Measurements from ENCODE around the gene EPHA2.
"Not testable (repeated sequence)": the region's sequence is repeated elsewhere in the genome, so short reads cannot be mapped to it uniquely, and the experiment has no call there.

Gene EPHA2

DNA sequence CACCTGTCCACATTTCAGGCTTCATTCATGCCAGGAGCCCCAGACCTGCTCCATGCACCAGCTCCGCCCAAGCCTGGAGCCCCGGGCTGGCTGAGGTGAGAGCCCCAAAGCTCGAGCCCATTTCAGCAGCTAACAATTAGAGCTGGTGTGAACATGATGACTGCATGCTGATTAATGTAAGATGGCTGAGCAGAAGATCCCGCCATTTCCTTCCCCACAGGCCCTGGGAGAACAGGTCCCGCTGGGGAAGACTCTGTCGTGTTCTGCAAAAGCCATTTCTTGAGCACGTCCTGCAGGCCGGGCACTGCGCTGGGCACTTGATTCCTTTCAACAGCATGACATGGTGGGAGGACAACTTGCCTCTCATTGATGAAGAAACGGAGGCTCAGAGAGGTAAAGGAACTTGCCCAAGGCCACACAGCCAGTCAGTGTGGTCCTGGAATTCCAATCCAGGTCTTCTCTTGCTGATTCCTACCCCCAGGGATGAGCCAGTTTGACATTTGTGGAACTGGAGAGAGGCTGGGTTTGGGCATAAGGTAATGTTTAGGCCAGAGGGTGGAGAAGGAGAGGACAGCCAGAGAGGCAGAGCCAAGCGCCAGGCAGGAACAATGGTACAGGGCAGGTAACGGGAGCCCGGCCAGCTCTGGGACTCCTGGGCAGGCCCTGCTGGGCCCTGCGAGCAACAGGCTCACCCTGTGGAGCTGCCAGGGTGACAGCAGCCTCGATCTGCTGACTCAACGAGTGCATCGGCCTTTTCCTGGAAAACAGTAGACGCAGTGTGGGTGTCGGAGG is 28.1 kb upstream of the EPHA2 start:
- DNase-seq, result no peak

DNA sequence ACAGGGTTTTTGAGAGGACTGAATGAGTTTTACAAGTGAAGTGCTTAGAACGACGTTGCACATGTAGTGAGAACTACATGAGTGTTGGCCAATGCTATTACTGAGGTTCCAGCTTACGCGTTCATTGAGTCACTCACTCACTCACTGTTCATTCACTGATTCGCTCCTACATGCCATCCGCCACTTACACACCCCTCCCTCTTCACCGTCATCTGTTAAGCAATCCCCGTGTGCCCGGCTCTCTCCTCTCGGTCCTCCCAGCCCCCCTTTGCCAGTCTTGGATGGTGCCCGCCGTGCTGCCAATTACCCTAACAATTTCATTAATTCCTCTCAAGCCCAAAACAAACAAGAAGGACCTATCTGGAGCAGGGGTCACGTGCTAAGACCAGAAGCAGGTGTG is 27.3 kb upstream of the EPHA2 start:
- no peak for DNase-seq

DNA sequence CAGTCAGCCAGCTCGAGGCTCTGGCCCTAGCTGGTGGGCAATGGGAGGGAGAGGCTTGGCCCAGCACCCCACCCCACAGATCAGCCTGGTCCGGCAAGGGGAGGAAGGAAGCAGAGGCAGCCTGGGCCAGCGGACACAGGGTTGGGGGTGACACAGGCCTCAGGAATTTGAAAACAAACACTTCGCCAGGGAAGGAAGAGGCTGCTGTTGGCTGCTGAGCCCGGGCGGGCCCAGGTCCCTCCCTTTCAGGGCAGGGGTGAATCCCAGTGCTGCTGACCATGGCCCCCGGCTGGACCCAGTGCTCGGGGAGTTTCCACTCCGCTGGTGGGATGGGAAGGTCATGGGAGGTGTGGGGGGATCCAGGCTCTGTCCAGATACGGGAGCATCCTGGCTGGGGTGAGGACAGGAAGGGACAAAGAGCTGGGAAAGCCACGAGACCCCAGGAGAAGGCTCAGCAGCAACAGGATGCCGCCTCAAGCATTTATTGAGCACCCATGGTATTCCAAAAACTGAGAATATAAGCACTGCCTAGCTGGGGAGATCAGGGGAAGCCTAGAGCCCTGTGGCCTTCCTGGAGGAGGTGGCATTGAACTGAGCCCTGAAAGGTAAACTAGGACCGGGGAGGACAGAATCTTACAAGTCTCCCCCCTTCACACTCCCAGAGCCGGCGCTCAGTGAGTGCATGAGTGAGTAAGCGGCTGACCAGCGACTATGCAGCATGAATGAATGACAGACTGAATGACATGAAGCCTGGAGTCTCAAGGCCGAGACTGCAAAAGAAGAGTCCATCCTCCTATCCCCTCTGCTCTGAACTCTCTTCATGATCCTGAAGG is 26.2 kb upstream of the EPHA2 start:
- DNase-seq, result no peak

DNA sequence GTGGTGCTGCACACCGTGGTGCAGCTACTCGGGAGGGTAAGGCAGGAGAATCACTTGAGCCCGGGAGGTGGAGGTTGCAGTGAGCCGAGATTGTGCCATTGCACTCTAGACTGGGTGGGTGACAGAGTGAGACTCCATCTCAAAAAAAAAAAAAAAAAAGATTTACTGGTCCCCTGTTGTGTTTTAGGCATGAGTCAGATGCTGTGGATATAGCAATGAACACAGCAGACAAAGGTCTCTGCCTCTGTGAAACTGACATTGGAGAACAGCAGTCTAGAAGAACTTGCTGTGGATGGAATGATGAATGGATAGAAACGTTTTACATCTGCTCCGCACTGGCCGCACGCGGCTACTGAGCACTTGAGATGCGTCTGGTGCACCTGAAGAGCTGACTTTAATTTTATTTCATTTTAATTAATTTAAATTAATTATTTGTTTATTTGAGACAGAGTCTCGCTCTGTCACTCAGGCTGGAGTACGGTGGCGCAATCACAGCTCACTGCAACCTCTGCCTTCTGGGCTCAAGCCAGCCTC is 24.5 kb upstream of the EPHA2 start:
- DNase-seq, result no peak

DNA sequence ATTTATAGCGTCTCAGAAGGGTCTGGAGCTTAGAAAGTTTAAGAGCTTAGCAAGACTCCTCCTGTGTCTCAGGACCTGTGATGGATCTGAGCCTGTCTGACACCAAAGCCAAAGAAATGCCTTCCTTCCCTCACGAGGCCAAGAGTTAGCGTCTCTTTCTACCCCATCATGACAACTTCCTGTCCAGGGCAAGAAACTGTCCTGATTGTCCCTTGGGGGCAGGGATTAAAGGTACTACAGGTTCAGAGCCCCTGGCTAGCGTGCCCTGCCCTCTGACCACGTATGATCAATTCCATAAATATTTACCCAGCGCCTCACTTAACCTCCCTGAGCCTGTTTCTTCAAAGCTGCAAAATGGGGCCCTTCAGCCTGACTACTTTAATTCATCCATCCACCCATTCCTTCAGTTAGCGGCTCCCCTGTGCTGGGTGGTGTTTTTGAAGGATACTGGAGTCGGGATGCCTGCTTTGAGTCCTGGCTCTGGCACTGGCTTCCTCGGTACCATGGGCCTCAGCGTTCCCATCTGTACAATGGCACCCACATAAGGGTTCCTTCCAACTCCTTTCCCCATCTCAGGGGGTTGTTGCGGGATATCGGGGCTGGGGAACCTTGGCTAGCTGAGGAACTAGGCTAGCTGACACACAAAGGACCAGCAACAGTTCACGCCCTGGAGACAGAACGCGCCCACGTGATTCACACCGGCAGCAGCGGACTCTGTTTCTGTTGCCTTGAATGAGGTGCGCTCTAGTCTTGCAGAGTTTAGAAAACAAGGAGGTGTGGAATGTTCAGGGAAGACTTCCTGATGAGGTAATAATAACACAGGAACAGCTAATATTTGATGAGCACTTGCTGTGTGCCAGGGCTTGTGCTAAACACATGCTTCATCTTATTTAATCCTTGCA is 23.0 kb upstream of the EPHA2 start:
- no peak for DNase-seq

DNA sequence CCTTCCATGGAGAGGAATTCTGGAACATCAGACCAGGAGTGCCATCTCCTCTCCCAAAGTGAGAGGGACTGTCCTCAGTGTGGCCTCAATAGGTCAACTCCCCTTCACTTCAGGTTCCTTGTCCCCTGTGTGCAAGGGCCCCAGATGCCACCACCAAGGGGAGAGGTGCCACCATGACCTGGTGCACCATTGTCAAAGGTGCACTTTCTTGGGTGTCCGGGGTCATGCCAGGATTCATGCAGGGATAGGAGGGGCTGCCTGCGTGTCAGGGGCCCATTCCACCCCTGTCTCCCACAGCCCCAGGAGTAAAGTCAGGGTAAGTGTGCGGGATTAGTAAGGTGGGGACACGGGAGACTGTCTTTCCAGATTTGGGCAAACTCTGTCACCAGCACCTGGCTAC is 21.4 kb upstream of the EPHA2 start:
- DNase-seq, result no peak

DNA sequence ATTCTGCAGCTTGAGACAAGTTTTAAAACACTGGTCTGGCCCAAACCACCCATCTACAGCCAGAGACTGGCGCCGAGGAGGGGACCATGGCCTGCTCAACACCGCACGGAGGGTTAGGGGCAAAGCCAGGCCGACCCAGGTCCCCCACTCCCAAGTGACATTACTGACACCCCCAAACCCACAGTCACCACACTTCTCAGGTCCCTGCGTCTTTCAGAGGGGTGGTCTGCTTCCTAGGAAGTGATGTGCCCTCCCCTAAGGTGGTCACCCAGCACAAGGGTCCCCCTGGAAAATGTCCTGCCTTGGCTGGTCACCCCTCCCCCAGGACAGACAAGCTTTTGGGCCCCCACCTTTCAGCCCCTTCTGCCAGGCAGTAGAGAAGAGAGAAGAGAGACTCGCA is 20.8 kb upstream of the EPHA2 start:
- no peak for DNase-seq

DNA sequence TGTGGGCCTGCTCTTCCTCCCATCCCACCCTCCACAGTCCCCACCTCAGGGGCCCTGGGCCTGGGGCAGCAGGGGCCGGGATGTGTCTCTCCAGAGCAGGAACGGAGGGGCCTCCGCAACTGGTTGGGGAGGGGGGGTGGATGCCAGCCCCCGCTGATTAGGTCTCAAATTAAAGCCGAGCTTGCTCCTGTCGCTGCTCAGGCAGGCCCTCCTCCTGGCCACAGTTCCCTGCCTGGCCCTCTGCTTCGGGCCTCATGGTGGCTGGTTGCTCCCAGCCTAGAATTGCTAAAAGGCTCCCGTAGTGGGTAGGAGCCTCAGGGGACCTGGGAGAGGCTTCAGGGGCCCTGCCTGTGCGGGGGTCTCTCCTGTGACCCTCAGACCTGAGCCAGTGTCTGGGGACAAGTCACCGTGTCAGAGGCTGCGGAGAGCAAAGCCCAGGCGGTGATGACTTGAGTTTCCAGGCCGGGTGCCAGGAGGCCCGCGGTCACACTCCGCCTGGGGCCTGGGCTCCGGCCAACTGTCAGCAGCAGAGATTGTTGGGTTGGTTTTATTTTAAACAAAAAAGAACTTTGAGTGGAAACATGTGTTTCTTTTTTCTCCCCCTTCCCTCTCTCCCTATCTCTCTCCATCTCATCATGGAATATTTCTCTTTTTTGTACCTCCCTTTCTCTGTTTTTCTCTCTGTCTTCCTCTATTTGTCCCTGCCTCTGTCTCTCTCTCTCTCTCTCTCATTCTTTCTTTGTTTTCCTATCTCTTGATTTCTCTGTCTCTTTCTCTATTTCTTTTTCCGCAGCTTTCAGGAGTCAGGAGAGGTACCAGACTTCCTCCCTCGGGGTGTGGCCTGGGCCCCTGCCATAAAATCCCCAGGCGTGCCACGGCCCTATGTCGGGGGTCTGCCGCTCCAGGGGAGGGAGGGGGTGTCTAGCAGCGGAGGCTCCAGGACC is 20.0 kb upstream of the EPHA2 start:
- peak; percentile 48 for DNase-seq

DNA sequence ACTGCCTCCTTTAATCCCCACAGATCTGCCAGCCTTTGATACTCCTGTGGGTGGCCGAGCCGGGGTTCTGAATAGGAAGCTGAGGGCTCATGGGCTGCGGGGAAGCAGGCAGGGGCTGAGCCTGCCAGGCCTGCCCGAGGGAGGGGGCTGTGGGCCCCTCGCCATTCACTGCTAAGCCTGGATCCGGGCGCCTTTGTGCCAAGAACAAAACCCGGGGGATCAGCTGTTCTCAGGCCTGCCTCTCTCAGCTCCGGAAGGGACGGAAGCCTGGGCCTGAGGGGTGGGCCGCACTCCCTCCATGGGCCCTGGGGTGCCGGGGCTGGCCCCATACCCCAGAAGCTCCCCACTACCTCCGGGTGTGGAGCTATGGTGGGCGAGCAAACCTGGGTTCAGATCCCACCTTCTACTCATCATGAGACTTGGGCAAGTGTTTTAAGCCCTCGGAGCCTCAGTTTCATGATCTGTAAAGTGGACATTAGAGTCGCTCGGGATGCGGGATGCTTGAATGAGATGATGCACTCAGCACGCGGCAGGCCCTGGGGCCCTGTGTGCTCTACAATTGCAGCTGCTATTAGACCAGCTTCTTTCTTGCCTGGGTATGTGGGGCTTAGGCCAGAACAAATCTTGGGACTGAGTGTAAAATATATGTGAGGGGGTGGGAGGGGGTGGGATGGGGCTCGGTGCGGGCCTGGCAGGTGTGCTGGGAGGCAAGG is 19.2 kb upstream of the EPHA2 start:
- no peak for DNase-seq

DNA sequence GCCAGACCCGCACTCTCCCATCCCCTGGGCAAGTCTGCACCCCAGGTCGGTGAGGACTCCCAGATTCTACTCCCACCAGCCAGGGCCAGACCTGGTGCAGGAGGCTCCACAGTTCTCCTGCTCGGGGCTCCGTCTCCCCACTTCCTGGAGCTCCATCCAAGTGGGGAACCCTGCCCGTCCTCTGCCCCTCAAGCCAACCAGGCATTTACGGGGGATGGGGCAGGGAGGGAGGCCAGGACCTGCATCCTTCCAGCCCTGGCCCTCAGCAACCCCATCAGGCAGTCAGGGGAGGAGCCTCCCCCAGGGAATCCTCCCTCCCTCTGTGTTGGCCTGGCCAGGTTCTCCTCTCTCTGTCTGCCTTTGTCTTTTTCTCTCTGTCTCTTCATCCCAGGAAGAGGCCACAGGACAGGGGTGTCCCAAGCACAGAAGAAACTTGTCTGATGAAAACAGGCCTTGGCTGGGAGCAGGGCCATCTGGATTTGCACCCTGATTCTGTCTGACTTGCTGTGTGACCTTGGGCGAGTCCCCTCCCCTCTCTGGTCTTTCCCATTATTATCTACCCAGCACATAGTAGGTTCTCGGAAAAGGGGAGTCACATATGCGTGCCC is 18.5 kb upstream of the EPHA2 start:
- no peak for DNase-seq

DNA sequence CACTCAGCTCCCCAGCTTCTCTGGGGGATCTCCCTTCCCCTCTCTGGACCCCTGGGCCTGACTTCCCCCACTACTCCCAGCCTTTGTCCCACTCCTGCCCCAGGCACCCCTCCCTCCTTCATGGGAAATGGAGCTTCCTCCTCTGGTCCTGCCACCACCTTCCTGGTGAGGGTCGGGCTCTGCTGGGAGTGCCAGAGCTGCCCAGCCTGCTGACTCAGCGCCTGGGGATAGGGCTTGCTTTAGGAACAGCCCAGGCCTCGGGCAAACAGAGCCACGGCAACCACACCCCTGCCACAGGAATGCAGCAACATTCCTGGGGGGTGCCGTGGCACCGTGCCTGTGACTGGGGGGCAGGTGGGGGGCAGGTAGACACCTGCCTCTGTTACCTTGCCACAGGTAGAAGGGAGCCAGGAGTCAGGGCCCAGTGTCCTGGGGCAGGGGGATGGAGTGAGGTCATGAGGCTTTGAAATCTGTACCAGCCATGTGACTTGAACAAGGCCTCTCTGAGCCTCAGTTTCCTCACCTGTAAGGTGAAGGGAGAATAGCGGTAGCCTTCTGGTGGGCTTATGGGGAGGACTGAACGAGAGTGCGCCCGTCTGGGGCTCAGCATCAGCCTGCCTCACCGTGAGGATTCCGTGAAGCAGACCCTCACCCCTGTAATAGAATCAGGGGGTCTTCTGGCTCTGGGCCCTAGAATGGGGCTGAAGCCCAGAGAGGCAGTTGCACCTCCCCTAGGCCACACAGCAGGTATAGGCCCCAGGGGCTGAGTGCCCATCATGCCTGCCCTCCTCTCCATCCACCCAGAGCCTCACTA is 17.8 kb upstream of the EPHA2 start:
- DNase-seq, result no peak

DNA sequence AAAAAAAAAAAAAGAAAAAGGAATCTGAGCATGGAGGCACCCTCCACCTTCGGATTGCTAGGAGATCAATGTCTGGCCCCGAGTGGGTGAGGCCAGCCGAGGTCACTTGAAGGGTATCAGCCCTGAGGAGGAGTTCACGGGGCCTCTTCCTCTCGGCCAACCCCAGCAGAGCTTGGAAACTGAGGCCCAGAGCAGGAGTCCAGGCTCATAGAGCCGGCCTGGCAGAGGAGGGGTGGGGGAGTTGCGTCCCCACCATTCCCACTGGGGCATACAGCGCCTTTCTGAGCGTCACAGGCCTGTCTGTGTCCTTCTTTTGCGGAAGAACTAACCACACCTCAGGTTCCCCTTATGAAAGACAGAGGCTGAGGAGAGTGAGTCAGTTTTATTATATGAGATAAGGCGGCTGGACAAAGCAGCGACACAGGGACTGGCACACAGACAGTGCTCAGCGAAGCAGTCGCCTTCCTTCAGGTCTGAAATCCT is 17.1 kb upstream of the EPHA2 start:
- DNase-seq, result no peak

DNA sequence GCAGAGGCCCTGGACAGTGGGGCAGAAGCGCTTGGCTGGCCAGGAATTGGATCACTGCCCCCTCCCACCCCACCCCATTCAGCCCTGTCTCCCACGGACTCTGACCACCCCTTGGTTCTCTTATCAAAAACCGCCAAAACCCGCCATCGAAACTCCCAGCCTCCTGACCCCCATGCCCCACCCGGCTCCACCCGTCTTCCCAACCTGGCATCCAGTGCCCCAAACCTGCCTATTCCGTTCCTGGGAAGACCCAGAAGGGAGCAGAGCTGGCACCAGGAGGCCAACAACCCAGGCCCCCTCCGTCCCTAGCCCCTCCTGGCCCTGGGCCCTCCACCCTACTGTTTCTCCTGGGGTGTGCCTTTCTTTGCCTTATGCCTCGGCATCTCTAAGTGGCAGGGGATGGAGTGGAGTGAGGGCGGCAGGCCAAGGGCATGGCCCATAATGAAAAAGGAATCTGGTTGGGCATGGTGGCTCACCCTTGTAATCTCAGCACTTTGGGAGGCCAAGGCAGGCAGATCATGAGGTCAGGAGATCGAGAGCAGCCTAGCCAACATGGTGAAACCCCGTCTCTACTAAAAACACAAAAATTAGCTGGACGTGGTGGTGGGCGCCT is 16.5 kb upstream of the EPHA2 start:
- DNase-seq, result no peak

DNA sequence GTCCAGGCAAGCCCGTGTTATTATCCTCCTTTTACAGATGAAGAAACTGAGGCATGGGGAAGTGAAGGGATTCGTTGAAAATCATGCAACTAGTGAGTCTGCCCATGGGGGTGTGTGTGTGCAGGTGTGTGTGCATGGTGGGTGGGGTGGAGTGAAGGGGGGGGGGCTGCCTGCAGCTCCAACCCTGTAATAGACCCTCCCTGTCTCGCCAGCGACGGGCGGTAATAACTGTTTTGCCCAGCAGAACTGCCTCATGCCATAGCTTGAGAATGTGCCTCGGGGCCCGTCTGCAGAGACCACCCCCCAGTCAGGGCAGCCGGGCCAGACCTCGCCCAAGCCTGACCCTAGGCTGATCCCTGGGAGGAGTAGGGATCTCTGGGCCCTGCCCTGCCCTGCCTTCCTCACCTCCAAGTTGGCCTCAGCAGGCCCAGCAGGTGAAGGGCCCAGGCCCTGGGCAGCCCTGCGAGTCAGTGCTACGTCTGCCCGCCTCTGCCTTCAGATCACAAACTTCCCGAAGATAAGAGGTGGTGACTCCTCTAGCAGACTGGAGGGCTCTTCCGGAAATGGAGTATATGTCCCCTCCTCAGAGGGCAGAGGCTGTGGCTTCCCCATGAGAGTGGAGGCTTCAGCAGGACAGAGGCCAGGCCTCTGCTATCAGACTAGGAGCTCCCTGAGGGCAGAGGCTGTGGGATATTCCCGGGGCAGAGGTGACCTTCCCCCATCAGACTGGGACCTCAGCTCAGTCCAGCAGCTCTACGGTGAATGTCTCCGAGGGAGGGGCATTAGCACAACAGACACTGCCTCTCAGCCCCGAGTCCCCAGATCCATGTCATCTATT is 15.7 kb upstream of the EPHA2 start:
- DNase-seq, result no peak

DNA sequence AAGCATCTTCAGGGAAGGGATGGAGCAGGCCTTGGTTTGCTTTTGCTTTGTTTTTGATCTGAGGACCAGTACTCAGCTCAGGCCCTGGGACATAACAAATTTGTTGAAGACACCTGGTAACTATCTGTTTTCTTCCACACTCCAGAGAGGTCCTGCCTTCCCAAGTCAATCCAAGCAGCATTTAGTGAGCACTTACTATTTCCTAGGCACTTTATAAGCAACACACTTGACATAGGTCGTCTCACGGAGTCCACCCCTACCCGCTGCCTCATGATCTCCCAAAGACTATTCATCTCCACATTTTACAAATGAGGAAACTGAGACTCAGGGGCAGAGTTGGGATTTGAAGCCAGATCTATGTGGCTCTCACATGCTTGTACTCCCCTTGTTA is 14.4 kb upstream of the EPHA2 start:
- no peak for DNase-seq

DNA sequence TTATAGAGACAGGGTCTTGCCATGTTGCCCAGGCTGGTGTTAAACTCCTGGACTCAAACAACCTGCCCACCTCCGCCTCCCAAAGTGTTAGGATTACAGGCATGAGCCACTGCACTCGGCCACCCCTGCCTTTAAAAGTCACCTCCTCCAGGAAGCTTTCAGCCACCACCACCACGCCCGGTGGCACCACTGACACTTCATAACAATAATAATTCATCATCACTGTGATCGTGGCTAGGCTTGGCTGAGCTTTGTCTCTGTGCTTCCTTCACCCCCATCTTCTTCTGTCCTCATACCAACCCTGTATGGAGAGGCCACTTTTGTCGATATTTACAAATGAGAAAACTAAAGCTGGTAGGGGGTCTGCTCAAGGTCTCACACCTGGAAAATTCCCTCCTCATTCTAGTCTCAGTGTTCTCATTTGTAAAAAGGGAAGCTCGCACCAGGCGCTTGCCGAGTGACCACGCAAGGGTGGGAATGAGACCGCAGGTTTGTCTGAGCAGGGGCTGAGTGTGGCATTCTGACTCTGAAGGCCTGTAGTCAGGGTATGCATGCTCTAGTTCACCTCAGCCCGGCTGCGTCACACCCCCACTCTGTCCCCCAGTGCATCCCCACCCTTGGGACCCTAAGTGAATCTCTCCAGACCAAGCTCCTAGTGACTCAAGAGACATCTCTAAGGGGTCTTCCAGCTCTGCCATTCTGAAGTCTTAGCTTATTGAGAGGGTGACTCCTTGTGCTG is 12.9 kb upstream of the EPHA2 start:
- no peak for DNase-seq

DNA sequence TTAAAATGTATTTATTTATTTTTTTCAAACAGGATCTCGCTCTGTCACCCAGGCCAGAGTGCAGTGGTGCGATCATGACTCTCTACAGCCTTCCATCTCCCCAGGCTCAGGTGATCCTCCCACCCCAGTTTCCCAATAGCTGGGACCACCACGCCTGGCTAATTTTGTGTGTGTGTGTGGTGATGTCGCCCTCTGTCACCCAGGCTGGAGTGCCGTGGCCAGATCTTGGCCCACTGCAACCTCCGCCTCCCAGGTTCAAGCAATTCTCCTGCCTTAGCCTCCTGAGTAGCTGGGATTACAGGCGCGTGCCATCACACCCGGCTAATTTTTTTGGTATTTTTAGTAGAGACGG is 12.3 kb upstream of the EPHA2 start:
- not testable (repeated sequence) for DNase-seq
